K562 (cell line): Measurements from ENCODE around the gene RING1. TPM values are rescaled to one million over a fixed set of nuclear protein-coding genes. Genes with fewer than 3 reads are reported as not detected.
A peak's percentile ranks its signal among the peaks of the same experiment; 100 is the strongest.

ENCODE experiments used
- BHLHE40 ChIP-seq: IDR thresholded peaks from 2 replicates; pipeline ENCODE4 v1.6.1; 2011; ENCODE audit warnings: low read length, improper control_type of control experiment
- BMI1 ChIP-seq: fragments of 150-350 bp; IDR thresholded peaks from 2 replicates; pipeline ENCODE4 v1.6.1; 2014; ENCODE audit warnings: low read length
- CLOCK ChIP-seq: fragments of 250-450 bp; sonication (Bioruptor Pico); IDR thresholded peaks from 2 replicates; pipeline ENCODE4 v1.4.0; 2020; ENCODE audit warnings: mild to moderate bottlenecking, moderate library complexity, borderline replicate concordance
- GABPA ChIP-seq: fragments of 200-800 bp; sonication (Bioruptor generic); conservative IDR thresholded peaks from 2 replicates; pipeline ENCODE4 v1.6.1; 2016; ENCODE audit warnings: low read depth, missing genetic modification characterization, missing compliant biosample characterization
- GTF2A2 ChIP-seq: IDR thresholded peaks from 2 replicates; pipeline ENCODE4 v1.6.1; 2016; ENCODE audit warnings: mild to moderate bottlenecking, missing genetic modification characterization, missing compliant biosample characterization
- HDAC8 ChIP-seq: fragments of 450-650 bp; IDR thresholded peaks from 2 replicates; pipeline ENCODE4 v1.6.1; 2016; ENCODE audit warnings: mild to moderate bottlenecking, missing genetic modification characterization, moderate library complexity, missing compliant biosample characterization
- RREB1 ChIP-seq: fragments of 250-450 bp; sonication (Bioruptor Pico); IDR thresholded peaks from 2 replicates; pipeline ENCODE4 v1.4.0; 2020
- SIN3B ChIP-seq: fragments of 450-650 bp; IDR thresholded peaks from 2 replicates; pipeline ENCODE4 v1.6.1; 2017; ENCODE audit warnings: low read depth, mild to moderate bottlenecking, moderate library complexity
- SMAD2 ChIP-seq: fragments of 150-350 bp; IDR thresholded peaks from 2 replicates; pipeline ENCODE4 v1.6.1; 2014; ENCODE audit warnings: low read depth, mild to moderate bottlenecking, low read length
- SMAD4 ChIP-seq: fragments of 250-450 bp; sonication (Bioruptor Pico); conservative IDR thresholded peaks from 2 replicates; pipeline ENCODE4 v1.8.0; 2021; ENCODE audit warnings: inconsistent platforms, mild to moderate bottlenecking, moderate library complexity
- SNAPC5 ChIP-seq: fragments of 250-450 bp; sonication (Bioruptor Pico); IDR thresholded peaks from 2 replicates; pipeline ENCODE4 v1.8.0; 2021; ENCODE audit warnings: moderate library complexity, mild to moderate bottlenecking, inconsistent platforms
- SREBF2 ChIP-seq: sonication (generic); formaldehyde crosslinking; IDR thresholded peaks from 2 replicates; pipeline ENCODE4 v1.4.0; 2020; ENCODE audit warnings: mild to moderate bottlenecking, missing genetic modification reagents
- TBL1XR1 ChIP-seq, 2 experiments: IDR thresholded peaks; 2 replicates each; pipeline ENCODE4 v1.6.1; 2012; ENCODE audit warnings: improper control_type of control experiment in 2 of 2, low read length in 2 of 2, mild to moderate bottlenecking in 1 of 2
- TFE3 ChIP-seq: fragments of 450-650 bp; formaldehyde crosslinking; IDR thresholded peaks from 2 replicates; pipeline ENCODE4 v1.4.0; 2020; ENCODE audit warnings: mild to moderate bottlenecking, mixed read lengths
- ZBTB2 ChIP-seq: fragments of 450-650 bp; IDR thresholded peaks from 2 replicates; pipeline ENCODE4 v1.6.1; 2016; ENCODE audit warnings: antibody characterized with exemption
- polyA plus RNA-seq, 8 experiments: library from polyadenylated mRNA; depleted of rRNA in 4 of 8; stranded (reverse) in 5 of 8; unstranded in 3 of 8; fragments of >200 nt; fragmentation: Nextera tagmentation in 2 of 8; fragmentation: Illumina TruSeq in 1 of 8; extraction: Ambion mirVana in 2 of 8; extraction: Trizol in 1 of 8; gene quantifications; 2 replicates each; pipeline versions ENCODE4 v1.2.1 to v1.2.3, GENCODE V29; 2011 to 2014; ENCODE audit warnings: inconsistent platforms in 1 of 8, missing spikeins in 1 of 8
- total RNA-seq, 7 experiments: library from RNA; depleted of rRNA in 6 of 7; stranded (reverse); fragments of >200 nt in 6 of 7; fragmentation: Illumina TruSeq in 2 of 7; extraction: Trizol in 2 of 7; gene quantifications; 2 replicates each; pipeline versions ENCODE4 v1.2.1 to v1.2.3, GENCODE V29; 2011 to 2021; ENCODE audit warnings: low replicate concordance in 1 of 7

RING1 gene
- total and polyA plus RNA-seq, 9 of the 15 experiments (the other 6 are each of a cell fraction or from before 2014, with no cell fraction given) = 4.2 to 59.1 (median 36.9) TPM

- TF ChIP-seq RREB1 (peak; percentile 65), CLOCK (CRISPR knock-in tag) (no peak), SMAD2 (no peak), HDAC8 (tag) (no peak), ZBTB2 (peak; percentile 93), SNAPC5 (no peak), TFE3 (CRISPR knock-in tag) (no peak), SIN3B (peak; percentile 86; the same call in 1 of the 2 replicates), SMAD4 (CRISPR knock-in tag) (peak; percentile 70), TBL1XR1 (IDR thresholded peaks at IDR 0.05; ENCODE audit: low read length in 2 of 2) (no peak; a peak in 1 of 4 replicates), BMI1 (no peak), BHLHE40 (peak; percentile 42; the same call in 1 of the 2 replicates), SREBF2 (CRISPR knock-in tag) (no peak), GTF2A2 (tag) (peak; percentile 61; the same call in 1 of the 2 replicates), GABPA (tag) (peak; percentile 98)
These were observed at the start of gene RING1 (continued) for GRCh38 chr6:33208091-33208967.
